NCI-H1417 (cell line): Measurements from ENCODE around the gene PTHLH.

Experiments used
- DNase-seq, 3 experiments: peaks; one replicate each; lab custom pipeline; 2025; lab: John Stamatoyannopoulos, UW

Gene PTHLH

DNA sequence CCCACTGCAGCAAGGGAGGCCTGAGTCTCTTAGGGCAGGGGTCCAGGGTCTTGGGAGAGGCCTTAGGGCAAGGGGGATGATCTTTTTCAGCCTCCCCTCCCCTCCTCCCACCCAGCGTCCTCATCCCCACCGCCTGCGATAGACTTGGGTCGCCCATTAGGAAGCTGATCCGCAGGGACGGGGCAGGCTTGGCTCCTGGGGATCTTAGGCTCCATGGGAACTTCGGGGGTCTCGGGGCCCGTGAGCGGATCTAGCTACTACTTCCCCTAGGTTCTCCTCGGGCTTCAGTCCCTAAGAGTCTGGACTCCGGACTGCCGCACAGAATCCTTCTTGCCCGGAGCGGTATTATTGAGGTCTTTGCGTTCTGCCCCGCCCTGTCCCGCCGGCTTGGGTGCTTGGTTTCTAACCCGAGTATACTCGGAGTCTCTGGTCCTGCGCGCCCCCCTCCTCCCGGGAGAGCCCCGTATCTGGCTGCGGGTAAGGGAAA, 2.2 kb upstream of the PTHLH start:
- DNase-seq: no peak

DNA sequence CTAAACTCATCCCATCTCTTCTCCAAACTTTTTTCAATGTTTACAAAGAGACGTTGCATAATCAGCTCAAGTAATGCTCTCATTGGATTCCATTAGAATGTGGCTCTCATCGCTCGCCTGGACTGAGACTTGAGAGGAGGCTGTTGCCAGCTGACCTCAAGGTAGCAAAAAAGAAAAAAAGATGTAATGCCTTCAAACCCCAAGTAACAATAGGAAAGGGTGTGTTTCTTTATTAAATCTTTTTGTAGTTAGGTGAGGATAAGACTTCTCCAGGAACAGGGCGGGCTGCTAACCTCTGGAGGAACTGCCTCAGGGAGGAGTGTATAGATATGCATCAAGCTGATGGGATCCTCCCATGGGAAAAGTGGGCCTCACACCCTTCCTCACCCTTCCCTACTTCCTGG, 956 bp upstream of the PTHLH start:
- no peak for DNase-seq

DNA sequence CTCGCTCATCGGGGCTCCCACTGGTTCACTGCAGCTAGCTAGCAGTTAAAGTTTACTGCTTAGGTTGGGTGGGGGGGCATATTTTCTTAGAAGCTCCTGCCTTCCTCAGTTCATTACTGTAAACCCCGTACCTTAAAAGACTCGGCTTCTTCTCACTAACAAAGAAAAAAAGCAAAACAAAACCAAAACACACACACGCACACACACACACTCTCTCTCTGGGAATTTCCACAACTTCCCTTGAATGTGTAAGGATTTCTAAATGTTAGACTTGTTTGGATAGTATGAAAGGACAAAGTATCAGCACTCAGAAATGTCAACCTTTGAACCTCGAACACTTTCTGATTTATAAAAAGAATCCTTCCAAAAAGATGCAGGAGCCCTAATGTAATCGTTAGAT, 927 bp downstream of the PTHLH start:
- DNase-seq: no peak

DNA sequence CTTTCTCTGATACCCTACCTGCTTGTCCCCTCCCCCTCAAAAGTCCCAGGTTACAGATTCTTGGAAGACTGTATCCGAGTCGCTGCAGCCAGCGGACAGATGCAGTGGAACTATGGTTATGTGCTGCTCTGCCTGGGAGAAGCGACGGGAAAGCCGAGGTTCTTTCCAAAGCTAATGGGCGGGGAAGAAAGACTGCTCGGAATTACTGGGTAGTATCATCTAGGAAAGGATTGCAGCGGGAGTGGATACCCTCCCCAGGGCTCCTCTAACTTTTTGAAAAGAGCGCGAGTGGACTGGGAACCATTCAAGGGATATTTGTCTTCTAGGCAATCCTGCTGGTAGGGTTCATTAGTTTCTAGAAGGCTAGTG, 1.4 kb downstream of the PTHLH start:
- no peak for DNase-seq

DNA sequence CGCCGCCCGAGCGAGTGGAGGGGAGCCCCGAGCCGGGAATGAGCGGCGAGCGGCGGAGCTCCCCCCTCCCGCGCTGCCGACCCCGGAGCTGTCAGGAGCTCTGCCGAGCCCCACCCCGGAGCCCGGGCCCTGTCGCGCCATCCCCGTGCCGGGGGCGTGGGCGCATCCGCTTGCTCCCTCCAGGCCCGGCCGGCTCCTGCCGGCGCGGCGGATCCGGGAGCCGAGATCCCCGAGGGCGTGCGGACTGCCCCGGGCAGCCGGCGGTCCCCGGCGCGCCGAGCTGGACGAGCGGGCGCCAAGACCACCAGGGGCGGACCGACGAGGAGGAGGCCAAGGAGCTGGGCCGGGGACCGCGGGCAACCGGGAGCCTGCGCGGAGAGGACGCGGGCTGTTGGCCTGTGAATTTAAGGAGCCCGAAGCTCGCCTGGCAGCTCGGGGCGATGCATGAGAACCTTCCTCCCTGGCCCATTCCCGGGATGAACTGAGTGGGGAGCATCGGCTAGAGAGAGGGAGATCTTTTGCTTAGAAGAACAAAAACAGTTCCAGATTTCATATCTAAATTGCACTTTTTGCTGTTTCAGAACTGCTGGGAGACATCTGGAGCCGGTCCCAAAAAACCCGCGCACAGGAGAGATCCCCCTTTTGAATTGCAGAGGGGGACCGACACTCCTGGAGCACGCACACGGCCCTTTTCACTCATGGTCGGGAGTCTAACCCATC, 2.0 kb downstream of the PTHLH start:
- DNase-seq: no peak

DNA sequence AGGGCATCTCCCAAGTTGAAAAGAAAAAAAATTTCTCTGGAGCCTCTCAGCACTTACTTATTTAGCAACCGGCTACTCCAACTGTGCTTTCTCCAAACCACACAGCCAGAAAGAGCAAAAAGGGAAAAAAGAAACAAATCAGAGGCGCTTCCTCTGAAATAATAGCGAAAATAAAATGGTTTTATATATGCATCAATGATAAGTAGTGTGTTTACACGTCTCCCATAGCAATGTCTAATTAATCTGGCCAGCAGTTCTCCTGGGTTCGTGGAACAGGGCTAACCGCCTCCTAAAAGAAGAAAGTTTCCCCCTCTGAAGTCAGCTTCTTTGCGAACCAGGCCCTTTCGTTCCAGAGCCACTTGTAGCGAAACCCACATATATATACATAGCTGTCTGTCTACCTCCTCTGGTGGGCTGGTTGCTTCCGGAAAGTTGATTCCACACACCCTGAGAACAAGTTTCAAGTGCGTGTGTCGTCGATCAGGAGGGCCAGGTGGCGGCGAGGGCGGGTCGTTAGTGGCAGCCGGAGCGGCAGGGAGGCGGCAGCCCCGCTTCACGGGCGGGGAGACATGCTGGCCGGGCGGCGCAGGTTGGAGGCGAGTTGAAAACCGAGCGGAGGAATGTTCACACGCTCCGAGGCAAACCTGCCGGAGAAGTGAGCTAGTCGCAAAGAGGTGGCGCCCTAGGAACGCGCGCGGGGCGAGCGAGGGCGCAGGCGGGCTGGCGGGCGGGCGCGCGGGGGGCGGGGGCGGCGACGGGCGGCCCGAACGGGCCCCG, 2.7 kb downstream of the PTHLH start:
- DNase-seq: peak; percentile 26 to 69 (median 64)

DNA sequence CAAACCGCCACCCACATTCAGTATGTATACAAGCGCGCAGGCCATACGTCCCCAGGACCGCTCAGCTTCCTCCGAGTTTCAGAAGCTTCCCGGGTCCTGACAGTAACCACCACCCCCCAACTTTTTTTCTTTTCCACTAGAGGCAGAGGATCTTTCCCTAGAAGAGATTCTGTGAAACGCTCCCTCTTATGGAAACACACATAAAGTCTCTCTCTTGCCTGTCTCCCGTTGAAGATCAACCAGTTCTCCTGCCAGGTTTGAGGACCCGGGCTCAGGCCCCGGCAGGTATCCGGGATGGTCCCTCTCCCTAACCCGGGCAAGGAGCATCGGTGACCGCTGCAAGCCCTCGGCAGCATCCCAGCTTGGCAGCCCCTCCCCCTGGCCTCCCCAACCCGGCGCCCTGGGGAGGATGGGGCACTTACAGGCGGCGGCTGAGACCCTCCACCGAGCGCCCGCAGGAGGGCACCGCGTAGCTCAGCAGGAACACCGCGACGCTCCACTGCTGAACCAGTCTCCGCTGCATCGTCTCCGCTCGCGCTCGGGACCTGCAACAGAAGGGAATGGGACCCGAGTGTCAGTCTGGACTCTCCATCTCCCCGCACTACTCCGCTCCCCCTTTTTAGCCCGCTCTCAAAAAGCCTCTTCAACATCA, 3.4 kb downstream of the PTHLH start:
- DNase-seq: peak; percentile 28 to 69 (median 56)

DNA sequence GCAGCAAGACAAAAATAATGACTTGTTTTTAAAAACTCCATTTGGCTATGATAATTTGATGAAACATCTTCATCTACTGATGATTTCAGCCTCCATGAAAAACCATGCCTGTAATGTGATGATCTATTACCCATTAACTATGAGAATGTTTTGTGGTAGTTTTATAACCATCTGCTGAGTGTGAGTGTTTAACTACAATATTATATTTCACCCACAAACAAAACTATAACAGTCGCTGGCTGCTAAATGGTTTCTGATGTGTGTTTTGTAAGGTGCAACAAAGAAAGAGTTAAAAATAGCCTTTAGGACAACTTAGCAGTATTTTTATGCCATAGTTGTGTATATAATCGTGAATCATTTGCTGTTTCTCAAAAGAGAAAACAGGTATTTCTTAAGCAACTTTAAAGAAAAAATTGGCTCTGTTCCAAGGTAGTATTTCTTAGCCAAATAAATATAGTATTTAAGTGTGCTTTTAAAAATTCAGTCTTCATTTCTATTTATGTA, 4.9 kb downstream of the PTHLH start:
- peak in 2 of 3 experiments; percentile 48 to 58 for DNase-seq

DNA sequence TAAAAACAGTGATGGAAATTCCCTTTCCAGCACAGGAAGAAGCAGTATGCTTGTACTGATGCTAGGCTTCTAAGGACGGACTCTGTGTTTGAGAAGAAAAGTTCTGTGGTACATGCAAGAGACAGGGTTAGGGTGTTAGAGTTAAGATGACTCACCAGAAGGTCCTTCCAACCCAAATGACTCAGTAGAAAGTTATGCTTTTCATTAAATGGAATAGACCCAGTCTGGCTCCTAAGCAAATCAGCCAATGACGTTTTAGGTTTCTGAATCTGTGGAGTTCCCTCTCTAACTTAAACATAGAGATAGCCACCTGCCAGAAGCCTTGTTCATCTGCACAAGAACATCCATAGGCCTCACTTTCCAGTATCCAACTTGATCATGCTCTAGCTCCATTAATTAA, 5.7 kb downstream of the PTHLH start:
- no peak for DNase-seq

DNA sequence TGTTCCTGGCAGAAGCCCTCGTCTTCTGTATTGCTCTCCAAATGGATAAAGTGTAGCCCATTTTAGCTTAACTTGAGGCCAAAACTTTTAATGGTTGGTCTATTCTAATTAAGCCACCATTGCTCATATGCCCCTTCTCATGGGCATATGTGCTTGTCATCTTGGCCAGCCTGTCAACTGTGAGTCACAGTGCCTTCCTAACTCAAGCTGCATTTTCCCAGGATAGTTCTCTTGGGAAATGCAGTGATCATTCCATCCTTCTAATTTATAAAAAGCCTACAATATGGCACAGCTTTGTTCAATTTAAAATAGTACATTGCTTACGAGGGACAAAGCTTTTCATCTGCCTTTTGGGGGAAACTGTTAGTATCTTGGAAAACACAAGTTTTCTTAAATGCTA, 6.6 kb downstream of the PTHLH start:
- DNase-seq: no peak

DNA sequence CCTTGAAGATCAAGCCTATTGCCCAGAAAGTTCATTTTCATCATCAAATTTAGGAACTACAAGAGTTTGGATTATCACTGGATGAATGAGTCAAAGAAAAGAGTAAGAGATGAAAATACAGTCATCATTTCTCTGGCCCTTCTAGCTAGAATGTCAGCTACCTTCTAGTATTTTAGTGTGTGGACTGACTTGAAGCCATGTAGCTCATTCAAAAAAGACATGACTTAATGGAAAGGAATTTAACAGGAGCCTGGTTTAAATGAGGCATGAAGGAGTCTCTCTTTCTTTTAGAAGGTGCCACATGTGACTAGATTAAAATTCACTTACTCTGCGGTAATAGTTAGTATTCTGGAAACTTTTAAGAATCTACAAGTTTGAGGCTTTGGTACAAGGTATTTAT, 7.1 kb downstream of the PTHLH start:
- DNase-seq: no peak

DNA sequence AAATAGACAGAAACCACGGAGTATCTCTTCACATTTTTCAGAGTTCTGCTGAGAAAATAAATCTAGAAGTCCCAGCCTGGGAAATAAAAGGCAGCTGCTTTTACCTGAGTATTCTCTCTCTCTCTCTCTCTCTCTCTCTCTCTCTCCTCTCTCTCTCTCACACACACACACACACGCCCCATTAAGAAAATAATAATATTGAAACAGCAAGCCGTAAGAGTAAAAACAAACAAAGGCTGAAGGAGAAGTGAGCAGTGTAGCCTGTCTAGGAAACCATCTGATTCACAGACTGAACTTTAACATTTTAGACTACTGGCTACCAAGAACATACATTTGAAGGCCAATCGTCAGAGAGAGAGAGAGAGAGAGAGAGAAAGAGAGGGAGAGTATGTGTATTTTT, 8.4 kb downstream of the PTHLH start:
- peak in 1 of 3 experiments; percentile 29 for DNase-seq

DNA sequence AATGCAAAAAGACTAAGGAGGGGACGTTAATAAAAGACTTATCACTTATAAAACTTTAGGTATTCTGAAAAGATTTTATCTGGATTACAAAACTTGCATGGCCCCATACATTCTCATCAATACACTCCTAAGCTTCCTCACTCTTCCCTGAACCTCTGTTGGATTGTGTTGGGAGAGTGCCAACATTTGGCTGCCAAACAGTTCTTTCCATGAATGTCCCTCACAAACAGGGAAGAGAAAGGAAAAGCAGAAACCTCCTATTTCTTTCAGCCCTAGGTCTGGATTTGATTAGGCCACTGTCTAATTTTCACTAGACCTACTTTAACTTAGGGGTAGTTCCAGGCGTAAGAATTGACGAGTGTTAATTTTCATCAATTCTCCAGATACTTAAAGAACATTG, 11.7 kb downstream of the PTHLH start:
- DNase-seq: no peak

DNA sequence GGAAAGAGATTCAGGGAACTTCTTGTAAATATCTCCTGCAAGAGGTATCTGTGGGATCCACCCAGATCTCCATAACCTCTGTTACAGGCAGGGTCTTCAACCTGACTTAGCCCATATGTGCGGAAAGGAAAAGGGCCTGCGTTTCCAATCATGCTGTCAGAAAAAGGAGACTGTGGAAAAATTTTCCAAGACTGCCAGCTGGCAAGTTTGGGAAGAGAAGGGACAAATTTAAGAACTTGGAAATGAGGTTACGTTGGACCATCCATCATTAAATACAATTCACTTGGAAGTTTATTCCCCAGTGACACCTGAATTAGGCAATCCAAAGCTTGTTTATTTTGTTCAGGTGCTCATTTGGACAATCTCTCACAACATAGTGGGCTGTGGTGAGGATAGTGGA, 13.9 kb downstream of the PTHLH start:
- no peak for DNase-seq

DNA sequence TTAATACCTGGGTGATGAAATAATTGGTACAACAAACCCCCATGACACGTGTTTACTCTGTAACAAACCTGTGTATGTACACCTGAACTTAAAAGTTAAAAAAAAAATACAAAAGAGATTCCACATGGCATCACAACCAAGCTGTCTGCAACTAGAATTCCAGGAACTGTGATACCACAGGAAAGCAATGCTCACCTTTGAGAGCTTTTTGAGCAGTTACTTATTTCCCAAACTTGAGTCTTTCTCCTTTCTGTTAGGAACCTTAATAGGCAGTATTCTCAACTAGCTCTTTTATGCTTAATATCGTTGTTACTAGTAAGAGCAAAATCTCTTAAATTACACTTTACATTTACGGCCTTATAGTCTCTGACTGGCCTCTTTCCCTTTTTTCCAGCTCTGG, 15.2 kb downstream of the PTHLH start:
- no peak for DNase-seq

DNA sequence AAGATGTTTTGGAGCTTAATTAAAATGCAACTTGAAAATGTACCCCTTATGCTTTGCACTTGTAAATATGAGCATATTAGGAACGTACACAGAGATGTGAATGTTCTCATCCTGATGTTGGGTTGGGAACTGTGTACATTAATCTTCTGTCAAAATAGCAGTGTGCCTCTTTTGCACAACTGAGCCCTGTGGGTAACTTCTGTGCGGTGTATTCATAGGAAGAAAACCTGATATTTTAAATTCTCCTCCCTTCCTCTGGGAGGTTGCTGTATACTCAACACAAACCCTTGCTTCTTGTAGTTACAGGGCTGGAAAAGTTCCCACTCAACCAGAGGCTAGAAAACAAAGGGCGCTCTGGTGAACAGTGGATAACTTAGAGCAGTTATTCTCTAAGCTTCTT, 18.7 kb downstream of the PTHLH start:
- no peak for DNase-seq

DNA sequence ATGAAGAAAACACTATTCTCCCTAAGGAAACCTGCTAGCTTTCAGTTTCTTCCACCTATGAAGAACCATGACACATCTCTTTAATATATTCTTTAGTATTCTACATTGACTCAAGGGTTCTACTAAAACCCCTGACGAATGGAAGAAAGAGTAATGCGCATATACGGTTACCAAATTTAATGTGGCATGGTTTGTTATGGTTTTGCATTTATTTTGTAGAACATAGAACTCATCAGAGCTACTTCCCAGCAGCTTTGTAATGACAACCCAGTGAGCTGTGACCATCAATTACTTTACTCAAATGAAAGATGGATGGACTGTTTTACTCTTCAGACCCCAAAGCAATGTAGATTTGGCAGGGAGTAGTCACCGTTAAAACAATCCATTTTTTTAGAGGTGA, 19.2 kb downstream of the PTHLH start:
- no peak for DNase-seq

DNA sequence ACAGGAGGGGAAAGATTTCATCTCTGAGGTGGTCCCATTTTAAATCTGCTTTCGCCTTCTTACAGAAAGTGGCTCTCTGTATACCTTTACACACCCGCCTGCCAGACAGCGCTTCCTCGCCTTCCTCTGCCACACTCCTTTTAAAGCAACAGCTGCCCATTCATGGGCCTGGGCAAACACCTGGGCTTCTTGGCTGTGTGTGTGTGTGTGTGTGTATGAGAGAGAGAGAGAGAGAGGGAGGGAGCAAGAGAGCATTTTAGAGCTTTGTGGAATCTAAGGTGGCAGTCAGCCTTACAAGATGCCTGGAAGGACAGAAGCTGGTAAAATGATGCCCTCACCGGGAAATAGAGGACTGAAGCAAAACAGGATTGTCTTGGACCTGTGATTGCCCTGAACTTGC, 20.0 kb downstream of the PTHLH start:
- DNase-seq: peak in 1 of 3 experiments; percentile 22

DNA sequence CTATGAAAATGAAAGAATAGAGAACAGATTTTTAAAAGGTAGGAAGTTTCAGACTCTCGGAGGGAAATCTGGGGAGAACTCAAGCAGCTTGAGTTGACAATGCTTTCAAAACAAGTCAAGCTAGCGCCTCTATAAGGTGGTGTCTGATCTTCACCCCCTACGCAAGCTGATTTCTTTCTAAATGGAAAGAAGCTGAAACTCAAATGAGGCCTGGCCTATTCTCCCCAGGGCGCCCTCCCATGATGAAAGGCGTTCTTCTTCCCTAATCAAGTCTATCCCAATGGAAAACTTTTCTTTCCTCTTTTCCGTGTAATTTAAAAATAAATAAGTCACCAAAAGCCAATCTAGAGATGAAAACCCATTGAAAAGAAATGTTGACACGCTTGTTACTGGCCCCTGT, 20.6 kb downstream of the PTHLH start:
- DNase-seq: no peak

DNA sequence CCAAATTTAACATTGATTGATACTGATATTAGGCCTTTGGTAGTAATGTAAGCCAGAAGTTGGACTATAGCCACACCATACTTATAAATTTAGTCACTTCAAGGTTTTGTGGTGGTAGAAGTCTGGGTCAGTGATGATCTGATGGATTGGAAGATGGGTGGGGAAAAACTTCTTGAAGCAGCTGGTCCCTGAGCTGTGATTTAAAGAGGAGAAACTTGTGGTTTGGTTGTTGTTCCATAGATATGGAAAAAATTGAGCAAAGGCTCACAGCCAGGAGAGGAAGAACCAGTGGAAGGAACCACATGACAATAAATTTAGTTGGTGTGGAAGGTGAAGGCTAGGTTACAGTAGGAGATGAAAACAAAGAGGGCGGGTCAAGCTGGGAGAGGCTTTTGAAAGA, 26.1 kb downstream of the PTHLH start:
- no peak for DNase-seq

DNA sequence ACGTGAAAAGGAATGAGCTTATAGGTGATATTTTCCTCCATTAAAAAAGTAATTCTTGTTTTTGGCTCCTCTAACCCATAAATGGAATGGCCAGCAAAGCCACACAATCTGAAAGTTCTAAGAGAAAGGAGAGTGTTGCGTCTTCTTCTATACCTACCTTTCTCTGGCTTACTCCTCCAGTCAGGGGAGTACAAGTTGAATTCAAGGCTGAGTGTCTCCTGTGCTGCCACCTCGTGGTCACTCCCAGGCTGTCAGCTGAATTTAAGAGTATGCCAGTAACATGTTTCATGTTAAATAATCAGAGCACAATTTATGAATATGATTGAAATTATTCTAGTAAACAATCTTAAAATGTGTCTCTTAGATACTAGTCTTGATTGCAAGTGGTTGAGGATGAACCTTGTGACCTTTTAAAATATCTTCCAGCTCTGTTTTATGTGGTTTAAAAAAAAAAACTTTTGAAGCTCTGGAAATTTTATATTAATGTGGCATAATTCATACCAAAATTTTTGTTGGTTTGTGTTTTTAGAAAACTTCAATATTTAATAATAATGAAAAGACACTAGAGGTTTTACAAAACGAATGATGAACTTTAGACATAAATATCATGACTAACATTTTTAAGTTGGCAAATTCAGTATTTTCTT, 31.7 kb downstream of the PTHLH start:
- DNase-seq: peak; percentile 63 to 86 (median 63)

DNA sequence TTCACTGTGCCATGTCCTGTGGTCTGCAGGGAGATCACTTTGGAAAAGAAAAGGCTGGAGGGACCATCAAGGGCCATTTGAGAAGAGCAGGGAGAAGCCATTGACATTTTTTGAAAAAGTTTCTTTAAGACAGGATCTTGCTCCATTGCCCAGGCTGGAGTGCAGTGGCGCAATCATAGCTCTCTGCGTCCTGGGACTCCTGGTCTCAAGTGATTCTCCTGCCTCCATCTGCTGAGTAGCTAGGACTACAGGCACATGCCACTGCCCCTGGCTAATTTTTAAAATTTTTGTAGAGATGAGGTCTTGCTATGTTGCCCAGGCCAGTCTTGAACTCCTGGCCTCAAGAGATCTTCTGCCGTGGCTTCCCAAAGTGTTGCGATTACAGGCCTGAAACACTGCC, 32.3 kb downstream of the PTHLH start:
- DNase-seq: no peak
